ENCODE data around the gene EFNA5.

EFNA5 gene

GRCh38 chr5:107570805-107571531 is 99.8 kb downstream of the EFNA5 start:
- no peak for DNase-seq (ENCODE audit: low read depth)

- no peak for DNase-seq (ENCODE audit: low read depth)
These were observed 100.6 kb downstream of the EFNA5 start for GRCh38 chr5:107570181-107570580.

GRCh38 chr5:107567901-107568671 is 102.7 kb downstream of the EFNA5 start:
- no peak for DNase-seq (ENCODE audit: low read depth)

GRCh38 chr5:107566986-107567385 is 103.8 kb downstream of the EFNA5 start:
- no peak for DNase-seq (ENCODE audit: low read depth)

GRCh38 chr5:107565791-107566767 is 104.7 kb downstream of the EFNA5 start:
- no peak for DNase-seq (ENCODE audit: low read depth)

GRCh38 chr5:107564931-107565372 is 105.8 kb downstream of the EFNA5 start:
- no peak for DNase-seq (ENCODE audit: low read depth)

GRCh38 chr5:107563959-107564544 is 106.7 kb downstream of the EFNA5 start:
- no peak for DNase-seq (ENCODE audit: low read depth)

- DNase-seq (ENCODE audit: low read depth), result no peak
These were observed 110.4 kb downstream of the EFNA5 start for GRCh38 chr5:107560377-107560776.

GRCh38 chr5:107558823-107559375 is 111.8 kb downstream of the EFNA5 start:
- no peak for DNase-seq (ENCODE audit: low read depth)

GRCh38 chr5:107557051-107557658 is 113.6 kb downstream of the EFNA5 start:
- DNase-seq (ENCODE audit: low read depth), result no peak

GRCh38 chr5:107556575-107556974 is 114.2 kb downstream of the EFNA5 start:
- no peak for DNase-seq (ENCODE audit: low read depth)

- no peak for DNase-seq (ENCODE audit: low read depth)
These were observed 115.2 kb downstream of the EFNA5 start for GRCh38 chr5:107555425-107556090.

GRCh38 chr5:107554776-107555424 is 115.8 kb downstream of the EFNA5 start:
- no peak for DNase-seq (ENCODE audit: low read depth)

GRCh38 chr5:107553117-107553555 is 117.6 kb downstream of the EFNA5 start:
- DNase-seq (ENCODE audit: low read depth), result no peak

GRCh38 chr5:107551088-107551487 is 119.6 kb downstream of the EFNA5 start:
- no peak for DNase-seq (ENCODE audit: low read depth)

- no peak for DNase-seq (ENCODE audit: low read depth)
These were observed 121.2 kb downstream of the EFNA5 start for GRCh38 chr5:107549567-107549966.

- no peak for DNase-seq (ENCODE audit: low read depth)
These were observed 122.3 kb downstream of the EFNA5 start for GRCh38 chr5:107548477-107548876.

- no peak for DNase-seq (ENCODE audit: low read depth)
These were observed 124.0 kb downstream of the EFNA5 start for GRCh38 chr5:107546719-107547118.

- no peak for DNase-seq (ENCODE audit: low read depth)
These were observed 125.3 kb downstream of the EFNA5 start for GRCh38 chr5:107545486-107545885.

- no peak for DNase-seq (ENCODE audit: low read depth)
These were observed 125.8 kb downstream of the EFNA5 start for GRCh38 chr5:107544967-107545366.

All from CMK (cell line).